ENCODE data around the gene KLHL21. TPM values are rescaled to one million over a fixed set of nuclear protein-coding genes. Genes with fewer than 3 reads are reported as not detected.
"Not testable (repeated sequence)": the region's sequence is repeated elsewhere in the genome, so short reads cannot be mapped to it uniquely, and the experiment has no call there.

Gene KLHL21
- total RNA-seq, 1 donor from 2014 or later = 83.7 TPM

- Histone ChIP-seq H3K27ac (replicated peaks) (peak overlapping the region; percentile 55), H3K27me3 (ENCODE audit: low read depth) (no peaks in the 10 kb centered on the region), H3K4me1 (peaks cover 8% of the 10 kb centered on the region), H3K36me3 (peaks cover 96% of the 10 kb centered on the region), H3K9me3 (replicated peaks) (no peaks in the 10 kb centered on the region), H3K4me3 (no peak overlapping the region)
- DNase-seq = peak; percentile 87
- TF ChIP-seq CTCF (IDR thresholded peaks at IDR 0.05; ENCODE audit: borderline replicate concordance) = no peak
- intact Hi-C loops (cut with micrococcal nuclease) = no loop called here
These were observed 35.6 kb upstream of the KLHL21 start for GRCh38 chr1:6638226-6638625.

- Histone ChIP-seq H3K9me3 (replicated peaks) (no peaks in the 10 kb centered on the region), H3K27ac (replicated peaks) (peak overlapping the region; percentile 55), H3K36me3 (peaks cover 96% of the 10 kb centered on the region), H3K27me3 (ENCODE audit: low read depth) (no peaks in the 10 kb centered on the region), H3K4me3 (no peak overlapping the region), H3K4me1 (peaks cover 8% of the 10 kb centered on the region)
- TF ChIP-seq CTCF (IDR thresholded peaks at IDR 0.05; ENCODE audit: borderline replicate concordance) = no peak
- DNase-seq = no peak
- intact Hi-C loops (cut with micrococcal nuclease) = no loop called here
These were observed 35.1 kb upstream of the KLHL21 start for GRCh38 chr1:6637770-6638169.

DNA sequence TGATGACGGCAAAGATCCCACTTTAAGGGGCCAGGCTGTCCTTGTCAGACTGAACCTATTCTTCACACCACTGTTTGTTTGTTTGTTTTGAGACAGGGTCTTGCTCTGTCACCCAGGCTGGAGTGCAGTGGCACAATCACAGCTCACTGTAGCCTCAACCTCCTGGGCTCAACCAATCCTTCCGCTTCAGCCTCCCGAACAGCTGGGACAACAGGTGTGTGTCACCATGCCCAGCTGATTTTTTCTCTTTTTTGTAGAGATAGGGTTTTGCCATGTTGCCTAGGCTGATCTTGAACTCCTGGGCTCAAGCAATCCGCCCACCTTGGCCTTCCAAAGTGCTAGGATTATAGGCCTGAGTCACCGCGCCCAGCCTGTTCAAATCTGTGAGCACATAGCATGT, 34.1 kb upstream of the KLHL21 start:
- H3K27ac ChIP-seq (replicated peaks); DNase-seq; intact Hi-C loops (cut with micrococcal nuclease); H3K4me1 ChIP-seq; H3K27me3 ChIP-seq (ENCODE audit: low read depth); H3K9me3 ChIP-seq (replicated peaks); H3K4me3 ChIP-seq: not testable (repeated sequence)
- peaks cover 96% of the 10 kb centered on the region for H3K36me3 ChIP-seq

- TF ChIP-seq CTCF (IDR thresholded peaks at IDR 0.05; ENCODE audit: borderline replicate concordance) = no peak
- Histone ChIP-seq H3K9me3 (replicated peaks) (no peaks in the 10 kb centered on the region), H3K4me1 (peaks cover 8% of the 10 kb centered on the region), H3K27me3 (ENCODE audit: low read depth) (no peaks in the 10 kb centered on the region), H3K4me3 (no peak overlapping the region), H3K27ac (replicated peaks) (no peak overlapping the region), H3K36me3 (peaks cover 98% of the 10 kb centered on the region)
- DNase-seq = no peak
- intact Hi-C loops (cut with micrococcal nuclease) = no loop called here
These were observed 33.5 kb upstream of the KLHL21 start for GRCh38 chr1:6635910-6636760.

GRCh38 chr1:6635161-6635909, 32.7 kb upstream of the KLHL21 start:
- no peak for DNase-seq
- intact Hi-C loops (cut with micrococcal nuclease) = no loop called here
- H3K9me3 ChIP-seq (replicated peaks) = no peaks in the 10 kb centered on the region

More at GRCh38 chr1:6635161-6635909, 32.7 kb upstream of the KLHL21 start:
- no peak overlapping the region for H3K4me3 ChIP-seq
- H3K36me3 ChIP-seq = peaks cover 98% of the 10 kb centered on the region
- no peak for TF ChIP-seq CTCF (IDR thresholded peaks at IDR 0.05; ENCODE audit: borderline replicate concordance)
- H3K27ac ChIP-seq (replicated peaks) = no peak overlapping the region
- H3K4me1 ChIP-seq = peaks cover 8% of the 10 kb centered on the region
- no peaks in the 10 kb centered on the region for H3K27me3 ChIP-seq (ENCODE audit: low read depth)

All from left ventricle myocardium inferior (tissue), 1 donor.